ENCODE measurements around the gene HNRNPUL1. TPM values are rescaled to one million over a fixed set of nuclear protein-coding genes. Genes with fewer than 3 reads are reported as not detected.

Gene HNRNPUL1
- total RNA-seq, 5 donors from 2014 or later (not counting 1 experiment from before 2014, with no cell fraction given) = 275 to 350 (median 307) TPM

DNA sequence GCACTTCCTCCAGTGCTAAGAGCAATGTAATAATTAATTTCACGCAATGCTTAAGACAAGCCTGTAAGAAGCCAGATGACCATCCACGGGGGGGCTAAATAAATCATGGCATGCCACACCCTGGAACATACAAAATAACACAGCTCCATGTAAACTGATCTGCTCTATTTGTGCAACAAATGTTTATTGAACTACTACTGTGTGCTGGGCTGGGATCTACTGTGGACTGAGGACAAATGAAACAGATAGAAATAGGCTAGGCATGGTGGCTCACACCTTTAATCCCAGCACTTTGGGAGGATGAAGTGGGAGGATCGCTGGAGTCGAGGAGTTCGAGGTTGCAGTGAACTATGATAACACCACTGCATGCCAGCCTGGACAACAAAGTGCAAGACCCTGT, 68.3 kb downstream of the HNRNPUL1 start:
- ATAC-seq (replicated peaks in 1 of 4) (no peak), DNase-seq (no peak)
- Histone ChIP-seq H3K27me3 (replicated peaks in 1 of 2; ENCODE audit: control insufficient read depth in 2 of 2, extremely low read depth in 1 of 2, insufficient read depth in 2 of 2, low read length in 1 of 2) (no peaks in the 10 kb centered on the region), H3K9me3 (no peaks in the 10 kb centered on the region), H3K4me1 (ENCODE audit: control insufficient read depth in 1 of 2, extremely low read depth in 1 of 2, insufficient read depth in 2 of 2, low read length in 2 of 2) (peaks cover 12 to 68% of the 10 kb centered on the region in 2 experiments), H3K27ac (ENCODE audit: low read length) (no peak overlapping the region), H3K4me3 (ENCODE audit: control insufficient read depth in 1 of 2, extremely low read depth in 1 of 2, low read length in 1 of 2) (no peak overlapping the region), H3K36me3 (ENCODE audit: control insufficient read depth in 2 of 2, extremely low read depth in 1 of 2, insufficient read depth in 1 of 2, low read length in 1 of 2) (peaks cover 8 to 74% of the 10 kb centered on the region in 2 donors)
- WGBS (ENCODE audit: insufficient coverage) = no CpG with 5 or more reads among the region's 5 CpGs
- no peaks in the 10 kb centered on the region for H3K27me3 Mint-ChIP-seq
- H3K4me1 Mint-ChIP-seq = peaks cover 49 to 55% (median 54%) of the 10 kb centered on the region in 3 donors
- peaks cover 37% of the 10 kb centered on the region for H3K36me3 Mint-ChIP-seq
- H3K9me3 Mint-ChIP-seq = no peaks in the 10 kb centered on the region
- peak overlapping the region; percentile 52 to 53 for H3K27ac Mint-ChIP-seq
- H3K4me3 Mint-ChIP-seq = peak overlapping the region in 1 of 3 donors; percentile 54
- ChIA-PET CTCF (interaction anchor here (0.6 kb wide), 2 partner anchors 86 to 222 kb away, joined by 3 read pairs; no protein-coding TSS in a partner anchor), POLR2A (interaction anchor here in 1 of 2 donors (0.6 kb wide), 1 partner anchor 12 kb away, joined by 3 read pairs; no protein-coding TSS in a partner anchor)

DNA sequence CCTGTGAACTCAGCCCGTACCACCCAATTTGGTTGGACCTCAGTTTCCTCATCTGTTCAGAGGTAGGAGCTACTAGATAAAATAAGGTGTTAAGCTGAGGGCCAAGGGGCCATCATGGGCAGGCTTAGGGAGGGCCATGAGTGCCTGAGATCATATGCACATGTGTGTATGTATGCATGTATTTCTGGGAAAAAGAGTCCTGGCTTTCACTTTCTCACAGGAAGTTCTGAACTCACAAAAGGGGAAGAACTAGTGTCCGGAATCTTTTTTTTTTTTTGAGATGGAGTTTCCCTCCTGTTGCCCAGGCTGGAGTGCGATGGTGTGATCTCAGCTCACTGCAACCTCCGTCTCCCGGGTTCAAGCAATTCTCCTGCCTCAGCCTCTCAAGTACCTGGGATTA, 70.6 kb downstream of the HNRNPUL1 start:
- Histone ChIP-seq H3K27ac (ENCODE audit: low read length) (no peak overlapping the region), H3K27me3 (replicated peaks in 1 of 2; ENCODE audit: control insufficient read depth in 2 of 2, extremely low read depth in 1 of 2, insufficient read depth in 2 of 2, low read length in 1 of 2) (no peaks in the 10 kb centered on the region), H3K4me1 (ENCODE audit: control insufficient read depth in 1 of 2, extremely low read depth in 1 of 2, insufficient read depth in 2 of 2, low read length in 2 of 2) (peaks cover 2 to 47% of the 10 kb centered on the region in 2 experiments), H3K4me3 (ENCODE audit: control insufficient read depth in 1 of 2, extremely low read depth in 1 of 2, low read length in 1 of 2) (no peak overlapping the region), H3K9me3 (no peaks in the 10 kb centered on the region), H3K36me3 (ENCODE audit: control insufficient read depth in 2 of 2, extremely low read depth in 1 of 2, insufficient read depth in 1 of 2, low read length in 1 of 2) (peaks cover 8 to 76% of the 10 kb centered on the region in 2 donors)
- ChIA-PET CTCF (interaction anchor here in 1 of 2 donors (0.6 kb wide), 1 partner anchor 220 kb away, joined by 4 read pairs; no protein-coding TSS in a partner anchor), POLR2A (interaction anchor here in 1 of 2 donors (0.7 kb wide), 1 partner anchor 41 kb away, joined by 4 read pairs; no protein-coding TSS in a partner anchor)
- DNase-seq (no peak), ATAC-seq (replicated peaks in 1 of 4) (no peak)
- peaks cover 40 to 46% (median 45%) of the 10 kb centered on the region in 3 donors for H3K4me1 Mint-ChIP-seq
- peak overlapping the region; percentile 40 to 49 for H3K27ac Mint-ChIP-seq
- H3K36me3 Mint-ChIP-seq = peaks cover 37% of the 10 kb centered on the region
- H3K27me3 Mint-ChIP-seq = no peaks in the 10 kb centered on the region
- H3K9me3 Mint-ChIP-seq = no peaks in the 10 kb centered on the region
- H3K4me3 Mint-ChIP-seq = no peak overlapping the region
- WGBS (ENCODE audit: insufficient coverage) = 90% methylated on average over 1 of the region's 5 CpGs

DNA sequence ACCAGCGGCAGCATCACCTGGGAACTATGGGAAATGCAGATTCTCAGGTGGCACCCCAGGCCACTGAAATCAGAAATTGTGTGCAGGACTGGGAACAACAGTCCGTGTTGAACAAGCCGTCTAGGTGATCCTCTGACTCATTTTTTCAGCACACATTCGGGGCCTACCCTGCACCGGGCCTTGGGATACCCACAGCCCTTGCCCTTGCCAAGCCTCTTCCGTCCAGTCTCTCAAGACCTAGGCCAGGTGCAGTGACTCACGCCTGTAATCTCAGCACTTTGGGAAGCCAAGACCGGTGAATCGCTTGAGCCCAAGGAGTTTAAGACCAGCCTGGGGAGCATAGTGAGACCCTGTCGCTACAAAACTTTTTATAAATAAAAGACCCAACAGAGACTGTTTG, 71.3 kb downstream of the HNRNPUL1 start:
- Mint-ChIP-seq H3K27me3 (no peaks in the 10 kb centered on the region), H3K9me3 (no peaks in the 10 kb centered on the region), H3K4me3 (no peak overlapping the region), H3K27ac (peak overlapping the region; percentile 55 to 63), H3K4me1 (peaks cover 41 to 45% (median 45%) of the 10 kb centered on the region in 3 donors), H3K36me3 (peaks cover 39% of the 10 kb centered on the region)
- no peak overlapping the region for H3K27ac ChIP-seq (ENCODE audit: low read length)
- 87% methylated on average over 6 of the region's 10 CpGs for WGBS (ENCODE audit: insufficient coverage)
- DNase-seq = no peak
- no peak overlapping the region for H3K4me3 ChIP-seq (ENCODE audit: control insufficient read depth in 1 of 2, extremely low read depth in 1 of 2, low read length in 1 of 2)
- POLR2A ChIA-PET = interaction anchor here in 1 of 2 donors (0.6 kb wide), 1 partner anchor 54 kb away, joined by 4 read pairs; no protein-coding TSS in a partner anchor
- H3K27me3 ChIP-seq (replicated peaks in 1 of 2; ENCODE audit: control insufficient read depth in 2 of 2, extremely low read depth in 1 of 2, insufficient read depth in 2 of 2, low read length in 1 of 2) = no peaks in the 10 kb centered on the region
- CTCF ChIA-PET = no interaction called here
- H3K36me3 ChIP-seq (ENCODE audit: control insufficient read depth in 2 of 2, extremely low read depth in 1 of 2, insufficient read depth in 1 of 2, low read length in 1 of 2) = peaks cover 7 to 76% of the 10 kb centered on the region in 2 donors
- peaks cover 1 to 43% of the 10 kb centered on the region in 2 experiments for H3K4me1 ChIP-seq (ENCODE audit: control insufficient read depth in 1 of 2, extremely low read depth in 1 of 2, insufficient read depth in 2 of 2, low read length in 2 of 2)
- ATAC-seq (replicated peaks in 1 of 4) = no peak
- H3K9me3 ChIP-seq = no peaks in the 10 kb centered on the region

DNA sequence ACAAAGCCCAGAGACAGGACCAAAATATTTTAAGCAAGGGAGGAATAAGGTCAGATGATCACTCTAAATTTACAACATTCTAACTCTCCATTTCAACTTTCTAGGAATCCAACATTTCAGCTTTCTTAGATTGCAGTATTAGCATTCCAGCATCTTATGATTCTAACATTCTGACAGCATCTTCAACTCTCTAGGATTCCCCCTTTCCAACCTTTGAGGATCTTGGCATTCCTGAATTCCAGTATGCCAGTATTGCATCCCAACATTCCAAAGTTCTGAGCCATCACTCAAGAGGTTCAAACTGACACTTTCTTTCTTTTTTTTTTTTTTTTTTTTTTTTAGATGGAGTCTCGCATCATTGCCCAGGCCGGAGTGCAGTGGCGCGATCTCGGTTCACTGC, 75.8 kb downstream of the HNRNPUL1 start:
- DNase-seq (no peak), ATAC-seq (replicated peaks in 1 of 4) (no peak)
- CTCF ChIA-PET = no interaction called here
- H3K4me3 ChIP-seq (ENCODE audit: control insufficient read depth in 1 of 2, extremely low read depth in 1 of 2, low read length in 1 of 2) = no peak overlapping the region
- no peaks in the 10 kb centered on the region for H3K27me3 Mint-ChIP-seq
- WGBS (ENCODE audit: insufficient coverage) = 87% methylated on average over 3 of the region's 5 CpGs
- H3K27ac ChIP-seq (ENCODE audit: low read length) = no peak overlapping the region
- H3K36me3 Mint-ChIP-seq = peaks cover 35% of the 10 kb centered on the region
- H3K9me3 ChIP-seq = no peaks in the 10 kb centered on the region
- no peak overlapping the region for H3K4me3 Mint-ChIP-seq
- POLR2A ChIA-PET = interaction anchor here in 1 of 2 donors (0.7 kb wide), 1 partner anchor 24 kb away, joined by 3 read pairs; the partner anchor contains the start of gene B9D2
- peaks cover 8 to 57% of the 10 kb centered on the region in 2 experiments for H3K4me1 ChIP-seq (ENCODE audit: control insufficient read depth in 1 of 2, extremely low read depth in 1 of 2, insufficient read depth in 2 of 2, low read length in 2 of 2)
- H3K27ac Mint-ChIP-seq = peak overlapping the region in 1 of 2 donors; percentile 66
- peaks cover 6 to 75% of the 10 kb centered on the region in 2 donors for H3K36me3 ChIP-seq (ENCODE audit: control insufficient read depth in 2 of 2, extremely low read depth in 1 of 2, insufficient read depth in 1 of 2, low read length in 1 of 2)
- H3K27me3 ChIP-seq (replicated peaks in 1 of 2; ENCODE audit: control insufficient read depth in 2 of 2, extremely low read depth in 1 of 2, insufficient read depth in 2 of 2, low read length in 1 of 2) = no peaks in the 10 kb centered on the region
- H3K9me3 Mint-ChIP-seq = no peaks in the 10 kb centered on the region
- peaks cover 48 to 56% (median 54%) of the 10 kb centered on the region in 3 donors for H3K4me1 Mint-ChIP-seq

DNA sequence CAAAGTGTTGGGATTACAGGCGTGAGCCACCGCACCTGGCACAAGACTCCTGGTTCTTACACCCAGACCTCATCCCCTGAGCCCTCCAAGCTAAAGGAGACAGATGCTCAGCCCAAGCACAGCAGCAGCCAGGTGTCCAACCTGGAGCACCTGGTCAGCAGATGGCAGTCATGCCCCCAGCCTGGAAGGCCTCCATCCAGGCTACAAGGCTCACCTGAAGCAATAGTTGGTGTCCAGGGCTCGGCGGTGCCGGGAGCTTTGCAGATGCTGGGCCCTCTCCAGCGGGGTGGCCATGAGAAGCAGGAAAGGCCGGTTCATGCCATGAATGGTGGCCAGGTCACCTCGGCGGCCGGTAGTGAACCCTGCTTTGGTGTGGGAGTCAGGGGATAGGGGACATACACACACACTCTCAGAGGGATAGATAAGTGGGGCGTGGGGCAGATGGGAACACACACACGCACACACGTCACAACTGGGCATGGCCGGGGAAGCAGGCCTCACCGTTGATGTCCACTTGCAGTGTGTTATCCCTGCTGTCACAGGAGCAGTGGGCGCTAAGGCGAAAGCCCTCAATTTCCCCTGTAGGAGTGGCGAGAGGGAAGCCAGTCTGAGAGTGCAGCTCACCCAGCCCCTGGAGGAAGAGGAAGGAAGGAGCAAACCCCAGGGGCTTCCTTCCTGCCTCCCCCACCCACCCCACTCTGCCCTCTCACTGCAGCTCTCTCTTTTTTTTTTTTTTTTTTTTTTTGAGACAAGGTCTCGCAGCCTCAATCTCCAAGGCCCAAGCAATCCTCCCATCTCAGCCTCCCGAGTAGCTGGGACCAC, 77.7 kb downstream of the HNRNPUL1 start:
- Mint-ChIP-seq H3K4me1 (peaks cover 54 to 60% (median 55%) of the 10 kb centered on the region in 3 donors), H3K4me3 (peak overlapping the region in 1 of 3 donors; percentile 68), H3K27me3 (no peaks in the 10 kb centered on the region), H3K36me3 (peaks cover 35% of the 10 kb centered on the region), H3K27ac (peak overlapping the region; percentile 65 to 78), H3K9me3 (no peaks in the 10 kb centered on the region)
- H3K9me3 ChIP-seq = no peaks in the 10 kb centered on the region
- DNase-seq (peak in 2 of 35 experiments; percentile 34 to 42), ATAC-seq (replicated peaks in 1 of 4) (peak; percentile 46 to 81 (median 63))
- H3K27ac ChIP-seq (ENCODE audit: low read length) = no peak overlapping the region
- CTCF ChIA-PET = interaction anchor here (0.5 to 1.0 kb wide), 5 partner anchors 9 to 33 kb away, joined by 3 to 7 read pairs (median 5); no protein-coding TSS in a partner anchor
- H3K27me3 ChIP-seq (replicated peaks in 1 of 2; ENCODE audit: control insufficient read depth in 2 of 2, extremely low read depth in 1 of 2, insufficient read depth in 2 of 2, low read length in 1 of 2) = no peaks in the 10 kb centered on the region
- POLR2A ChIA-PET = interaction anchor here (0.6 to 1.5 kb wide), 7 partner anchors 9 to 848 kb away, joined by 3 to 9 read pairs (median 4); no protein-coding TSS in a partner anchor
- H3K36me3 ChIP-seq (ENCODE audit: control insufficient read depth in 2 of 2, extremely low read depth in 1 of 2, insufficient read depth in 1 of 2, low read length in 1 of 2) = peaks cover 6 to 77% of the 10 kb centered on the region in 2 donors
- H3K4me3 ChIP-seq (ENCODE audit: control insufficient read depth in 1 of 2, extremely low read depth in 1 of 2, low read length in 1 of 2) = peak overlapping the region in 1 of 2 donors; percentile 17
- 92% methylated on average over 5 of the region's 20 CpGs for WGBS (ENCODE audit: insufficient coverage)
- peaks cover 8 to 62% of the 10 kb centered on the region in 2 experiments for H3K4me1 ChIP-seq (ENCODE audit: control insufficient read depth in 1 of 2, extremely low read depth in 1 of 2, insufficient read depth in 2 of 2, low read length in 2 of 2)

DNA sequence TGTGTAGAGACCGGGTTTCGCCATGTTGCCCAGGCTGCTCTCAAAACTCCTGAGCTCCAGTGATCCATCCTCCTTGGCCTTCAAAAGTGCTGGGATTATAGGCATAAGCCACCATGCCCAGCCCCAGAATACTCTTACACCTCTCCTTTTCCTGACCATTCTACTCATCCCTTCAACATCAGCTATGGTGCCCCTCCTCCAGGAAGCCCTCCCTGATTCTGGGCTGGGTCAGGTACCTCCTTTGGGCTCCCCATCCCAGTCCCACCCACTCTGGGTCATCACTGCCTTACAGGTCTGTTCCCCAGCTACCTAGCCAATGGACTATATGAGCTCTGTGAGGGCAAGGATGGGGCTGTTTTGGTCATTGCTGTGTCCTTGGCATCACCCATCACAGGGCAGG, 80.0 kb downstream of the HNRNPUL1 start:
- peak overlapping the region; percentile 14 for H3K27ac ChIP-seq (ENCODE audit: low read length)
- ATAC-seq (replicated peaks in 1 of 4) (no peak), DNase-seq (no peak)
- WGBS (ENCODE audit: insufficient coverage) = 100% methylated on average over 2 of the region's 2 CpGs
- H3K27me3 ChIP-seq (replicated peaks in 1 of 2; ENCODE audit: control insufficient read depth in 2 of 2, extremely low read depth in 1 of 2, insufficient read depth in 2 of 2, low read length in 1 of 2) = no peaks in the 10 kb centered on the region
- H3K36me3 Mint-ChIP-seq = peaks cover 39% of the 10 kb centered on the region
- H3K9me3 ChIP-seq = no peaks in the 10 kb centered on the region
- peaks cover 6 to 72% of the 10 kb centered on the region in 2 donors for H3K36me3 ChIP-seq (ENCODE audit: control insufficient read depth in 2 of 2, extremely low read depth in 1 of 2, insufficient read depth in 1 of 2, low read length in 1 of 2)
- no peak overlapping the region for H3K4me3 ChIP-seq (ENCODE audit: control insufficient read depth in 1 of 2, extremely low read depth in 1 of 2, low read length in 1 of 2)
- H3K27me3 Mint-ChIP-seq = no peaks in the 10 kb centered on the region
- H3K9me3 Mint-ChIP-seq = no peaks in the 10 kb centered on the region
- peaks cover 13 to 81% of the 10 kb centered on the region in 2 experiments for H3K4me1 ChIP-seq (ENCODE audit: control insufficient read depth in 1 of 2, extremely low read depth in 1 of 2, insufficient read depth in 2 of 2, low read length in 2 of 2)
- H3K4me3 Mint-ChIP-seq = peak overlapping the region in 1 of 3 donors; percentile 16
- peak overlapping the region; percentile 65 to 74 for H3K27ac Mint-ChIP-seq
- POLR2A ChIA-PET = interaction anchor here in 1 of 2 donors (0.6 kb wide), 1 partner anchor 11 kb away, joined by 3 read pairs; no protein-coding TSS in a partner anchor
- peaks cover 61 to 65% (median 62%) of the 10 kb centered on the region in 3 donors for H3K4me1 Mint-ChIP-seq
- CTCF ChIA-PET = no interaction called here
